HG02610 (cell line): Measurements from ENCODE around the gene NLRP5.
"Not testable (repeated sequence)": the region's sequence is repeated elsewhere in the genome, so short reads cannot be mapped to it uniquely, and the experiment has no call there.

Experiments
- ATAC-seq: cut with Tn5 transposase; IDR thresholded peaks from one replicate; pipeline ENCODE4 v1.9.1; 2021; ENCODE audit warnings: mild to moderate bottlenecking, moderate library complexity; ENCODE audit not compliant: unreplicated experiment

Gene NLRP5

DNA sequence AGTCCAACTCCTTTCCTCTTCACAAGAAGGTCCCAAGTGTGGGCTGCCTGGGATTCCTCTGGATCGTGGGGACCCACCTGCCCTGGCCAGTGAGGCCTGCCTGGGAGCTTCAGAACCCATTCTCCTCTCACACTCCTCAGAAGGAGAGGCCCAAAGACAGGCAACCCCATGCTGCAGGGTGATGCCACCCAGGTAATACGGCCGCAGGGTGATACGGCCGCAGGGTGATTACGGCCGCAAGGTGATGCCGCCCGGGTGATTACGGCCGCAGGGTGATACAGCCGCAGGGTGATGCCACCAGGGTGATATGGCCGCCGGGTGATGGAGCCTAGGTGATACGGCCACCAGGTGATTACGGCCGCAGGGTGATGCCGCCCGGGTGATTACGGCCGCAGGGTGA, 111.7 kb downstream of the NLRP5 start:
- ATAC-seq, result not testable (repeated sequence)

DNA sequence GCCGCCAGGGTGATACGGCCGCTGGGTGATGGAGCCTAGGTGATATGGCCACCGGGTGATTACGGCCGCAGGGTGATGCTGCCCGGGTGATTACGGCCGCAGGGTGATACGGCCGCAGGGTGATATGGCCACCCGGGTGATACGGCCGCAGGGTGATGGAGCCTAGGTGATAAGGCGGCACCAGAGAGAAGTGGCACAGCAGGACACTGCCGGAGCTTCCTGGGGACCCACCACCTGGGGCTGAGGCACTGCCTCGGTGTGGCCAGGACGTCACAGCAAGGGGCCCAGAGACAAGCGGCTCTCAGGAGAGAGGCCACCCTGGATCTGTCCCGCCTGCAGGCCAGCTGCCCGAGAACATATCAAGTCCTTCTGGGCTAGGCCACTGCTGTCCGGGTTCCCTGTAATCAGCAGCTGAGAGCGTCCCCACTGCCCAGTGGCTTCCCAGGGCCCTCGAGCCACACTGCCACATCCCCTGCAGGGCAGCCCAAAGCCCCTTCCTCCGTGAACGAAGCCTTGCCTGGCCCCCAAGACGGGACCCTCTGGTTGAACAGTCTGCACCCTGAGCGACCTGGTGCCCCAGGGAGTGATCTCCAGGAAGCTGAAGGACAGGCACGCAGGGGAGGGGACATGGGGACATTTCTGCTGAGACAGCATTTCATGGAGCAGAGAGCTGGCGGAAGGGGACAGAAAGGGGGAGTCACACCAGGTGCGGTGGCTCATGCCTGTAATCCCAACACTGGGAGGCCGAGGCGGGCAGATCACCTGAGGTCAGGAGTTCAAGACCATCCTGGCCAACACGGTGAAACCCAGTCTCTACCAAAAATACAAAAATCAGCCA, 112.4 kb downstream of the NLRP5 start:
- no peak for ATAC-seq

DNA sequence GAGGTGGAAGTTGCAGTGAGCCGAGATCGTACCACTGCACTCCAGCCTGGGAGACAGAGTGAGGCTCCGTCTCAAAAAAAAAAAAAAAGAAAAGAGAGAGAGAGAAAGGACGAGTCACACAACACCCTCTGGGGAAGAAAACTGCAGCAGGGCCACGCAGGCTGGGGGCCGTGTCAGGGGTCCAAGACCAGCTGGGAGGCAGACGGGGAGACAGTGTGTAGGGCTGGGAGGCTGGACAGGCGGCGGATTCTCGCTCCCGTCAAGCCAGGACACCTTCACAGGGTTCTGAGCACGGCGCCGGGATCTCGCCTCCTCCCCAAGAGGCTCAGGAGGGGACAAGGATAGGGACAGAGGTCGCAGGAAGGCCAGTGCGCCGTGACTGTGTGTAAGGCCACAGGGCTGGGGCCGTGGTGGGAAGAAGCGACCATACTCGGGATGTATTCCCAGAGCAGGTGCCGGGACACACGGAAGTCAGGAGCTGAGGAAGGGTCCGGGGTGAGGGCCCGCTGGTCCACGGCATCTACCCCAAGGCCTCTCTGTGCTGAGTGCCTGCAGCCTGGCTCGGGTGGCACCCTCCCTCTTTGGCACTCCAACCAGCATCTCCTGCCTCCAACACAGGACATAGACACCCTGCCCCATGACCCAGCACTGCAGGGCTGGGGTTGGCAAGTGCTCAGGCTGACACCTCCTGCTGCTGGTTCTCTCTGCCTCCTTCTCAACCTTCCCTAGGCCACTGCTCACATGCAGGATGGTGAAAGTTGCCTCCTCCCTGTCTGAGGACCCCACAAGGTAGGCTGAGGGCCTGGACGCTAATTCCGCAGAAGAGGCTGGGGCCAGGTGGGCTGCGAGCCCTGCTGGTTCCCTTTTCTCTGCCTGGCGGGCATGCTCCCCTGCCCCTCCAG, 113.3 kb downstream of the NLRP5 start:
- ATAC-seq, result no peak

DNA sequence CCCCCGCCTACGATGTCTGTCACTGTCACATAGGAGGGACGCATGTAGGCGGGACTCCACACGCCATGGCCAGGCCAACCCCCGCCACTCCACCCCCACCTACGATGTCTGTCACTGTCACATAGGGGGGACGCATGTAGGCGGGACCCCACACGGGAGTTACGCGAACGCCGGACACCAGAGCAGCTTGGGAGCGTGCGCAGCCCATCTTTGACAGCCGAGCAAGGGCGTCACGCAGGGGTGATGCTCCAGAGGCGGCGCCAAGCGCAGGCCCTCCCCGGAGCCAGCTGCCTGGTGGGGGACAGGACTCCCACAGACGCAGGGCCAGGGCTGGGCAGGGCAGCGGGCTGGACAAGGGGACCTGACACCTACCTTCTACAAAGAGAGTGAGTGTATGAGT, 114.5 kb downstream of the NLRP5 start:
- ATAC-seq, result no peak

DNA sequence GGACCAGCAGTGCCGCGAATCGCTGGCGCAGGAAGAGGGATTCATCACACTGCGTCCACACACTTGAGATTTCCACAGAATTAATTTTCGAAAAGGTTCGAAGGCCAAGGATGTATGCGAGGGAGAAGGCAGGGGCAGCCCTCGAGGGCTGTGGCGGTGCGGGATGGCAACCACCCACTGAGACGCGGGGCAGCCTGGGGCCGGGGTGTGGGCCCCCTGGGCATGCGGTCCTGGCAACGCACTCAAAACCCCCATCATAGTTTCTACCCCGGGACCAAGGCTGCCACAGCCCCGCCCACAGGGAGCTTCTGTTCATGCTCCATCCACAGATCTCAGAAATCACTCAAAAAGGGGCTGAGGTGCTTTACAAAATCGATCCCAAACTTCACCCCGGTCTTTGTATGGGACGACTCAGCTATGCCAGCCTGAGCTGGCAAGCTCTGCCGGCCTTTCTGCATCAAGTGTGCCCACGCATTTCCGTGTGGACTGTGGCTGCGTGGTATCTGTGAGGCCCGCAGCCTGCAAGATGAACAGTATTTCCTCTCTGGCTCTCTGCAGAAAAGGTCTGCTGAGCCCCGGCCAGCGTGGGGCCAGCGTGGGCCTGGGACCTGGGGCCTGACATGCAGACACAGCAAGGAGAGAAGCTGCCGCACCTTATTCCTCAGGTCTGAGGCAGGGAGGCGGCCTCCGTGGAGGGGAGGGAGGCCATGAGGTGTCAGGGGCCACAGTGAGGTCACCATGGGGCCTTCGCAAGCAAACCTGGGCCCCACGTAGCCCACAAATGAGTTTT, 115.4 kb downstream of the NLRP5 start:
- ATAC-seq, result no peak

DNA sequence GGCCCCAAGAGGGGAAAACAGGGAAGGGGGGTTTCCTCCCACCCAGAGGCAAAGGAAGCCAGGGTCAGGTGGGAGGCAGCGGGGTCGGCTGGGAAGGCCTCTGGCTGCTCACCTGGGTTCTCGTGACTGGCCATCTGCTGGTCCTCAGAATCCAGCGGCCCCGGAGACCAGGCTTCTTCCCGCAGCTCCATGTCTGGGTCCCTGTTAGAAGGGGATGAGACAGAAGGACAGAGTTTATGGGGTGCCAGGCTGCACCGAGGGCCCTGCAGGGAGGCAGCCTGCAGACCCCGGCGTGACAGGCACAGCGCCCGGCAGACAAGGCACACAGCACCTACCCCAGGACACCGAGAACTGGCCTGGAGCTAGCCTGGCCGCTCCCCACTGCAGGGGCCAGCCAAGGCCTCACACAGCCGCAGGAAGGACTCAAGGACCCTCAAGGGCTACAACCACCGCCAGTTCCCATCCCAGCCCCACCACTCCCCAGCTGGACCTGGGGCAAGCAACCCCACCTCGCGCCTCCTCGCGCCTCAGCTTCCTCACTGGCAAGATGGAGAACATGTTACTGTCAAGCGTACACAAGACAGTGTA, 116.5 kb downstream of the NLRP5 start:
- ATAC-seq, result no peak

DNA sequence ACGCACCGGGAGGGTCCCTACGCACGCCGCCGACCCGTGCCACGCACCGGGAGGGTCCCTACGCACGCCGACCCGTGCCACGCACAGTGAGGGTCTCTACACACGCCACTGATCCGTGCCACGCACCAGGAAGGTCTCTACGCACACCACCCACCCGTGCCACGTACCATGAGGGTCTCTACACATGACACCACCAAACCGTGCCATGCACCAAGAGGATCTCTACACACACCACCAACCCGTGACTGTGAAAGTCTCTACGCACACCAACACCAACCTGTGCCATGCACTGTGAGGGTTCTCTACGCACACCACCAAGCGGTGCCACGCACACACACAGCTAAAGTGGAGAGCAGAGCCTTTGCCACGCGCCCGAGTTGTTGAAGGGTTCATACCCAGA, 117.8 kb downstream of the NLRP5 start:
- ATAC-seq, result no peak

DNA sequence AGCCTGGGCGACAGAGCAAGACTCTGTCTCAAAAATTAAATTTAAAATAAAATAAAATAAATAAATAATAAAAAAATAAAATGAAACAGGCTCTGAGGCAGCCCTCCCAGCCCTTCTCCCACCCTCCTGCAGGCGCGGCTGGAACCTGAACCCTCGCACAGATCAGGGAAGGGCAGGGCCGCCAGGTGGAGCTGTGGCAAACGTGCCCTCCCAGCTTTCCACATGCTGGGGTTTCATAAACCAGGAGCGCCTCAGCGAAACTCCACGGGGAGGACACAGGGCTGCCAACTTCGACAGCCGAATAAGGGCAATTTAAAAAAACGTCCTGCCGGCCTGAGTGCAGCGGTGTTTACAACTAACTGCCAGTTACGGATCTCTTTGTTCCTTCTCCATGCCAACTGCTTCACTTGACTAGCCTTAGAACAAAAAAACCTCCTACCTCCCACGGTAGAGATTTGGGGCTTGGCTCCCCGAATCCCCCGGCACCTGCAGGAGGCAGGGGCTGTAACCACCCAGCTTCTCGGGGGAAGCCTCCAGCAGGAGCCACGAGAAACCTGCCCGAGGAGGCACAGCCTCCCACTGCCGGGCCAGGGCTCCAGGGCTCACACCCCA, 118.6 kb downstream of the NLRP5 start:
- no peak for ATAC-seq

DNA sequence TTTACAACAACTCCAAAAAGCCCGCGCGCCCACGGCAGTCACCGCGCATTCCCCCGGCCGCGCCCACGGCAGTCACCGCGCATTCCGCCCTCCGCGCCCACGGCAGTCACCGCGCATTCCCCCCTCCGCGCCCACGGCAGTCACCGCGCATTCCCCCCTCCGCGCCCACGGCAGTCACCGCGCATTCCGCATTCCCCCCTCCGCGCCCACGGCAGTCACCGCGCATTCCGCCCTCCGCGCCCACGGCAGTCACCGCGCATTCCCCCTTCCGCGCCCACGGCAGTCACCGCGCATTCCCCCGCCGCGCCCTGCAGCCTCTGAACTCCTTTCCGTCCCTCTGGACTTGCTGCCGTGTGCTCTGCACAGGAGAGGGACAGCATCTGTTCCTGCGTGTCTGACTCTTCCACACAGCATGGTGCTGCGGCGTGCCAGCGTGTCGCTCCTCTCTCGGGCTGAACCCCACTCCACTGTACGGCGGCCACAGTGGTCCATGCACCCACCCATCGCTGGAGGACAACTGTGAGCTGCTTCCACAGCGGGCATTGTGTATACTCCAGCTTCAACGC, 119.3 kb downstream of the NLRP5 start:
- ATAC-seq, result not testable (repeated sequence)

DNA sequence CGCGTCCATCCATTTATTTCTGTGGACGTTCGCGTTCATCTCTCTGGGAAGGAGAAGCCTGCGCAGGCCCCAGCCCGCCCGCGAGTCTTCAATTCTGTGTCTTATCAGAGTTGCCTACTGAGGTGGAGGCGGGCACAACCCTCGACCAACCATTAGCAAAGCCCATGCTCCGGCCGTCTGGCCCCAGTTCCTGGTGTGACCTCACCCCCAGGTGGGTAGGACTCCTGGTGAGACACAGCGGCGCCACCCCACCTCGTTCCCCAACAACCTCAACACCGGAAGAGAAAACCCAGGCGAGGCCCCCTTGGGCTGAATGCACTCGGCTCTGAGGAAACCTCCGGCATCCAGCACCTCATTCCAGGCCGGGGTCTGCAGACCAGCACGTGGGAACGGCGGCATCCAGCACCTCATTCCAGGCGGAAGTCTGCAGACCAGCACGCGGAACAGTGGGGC, 119.8 kb downstream of the NLRP5 start:
- ATAC-seq, result no peak

DNA sequence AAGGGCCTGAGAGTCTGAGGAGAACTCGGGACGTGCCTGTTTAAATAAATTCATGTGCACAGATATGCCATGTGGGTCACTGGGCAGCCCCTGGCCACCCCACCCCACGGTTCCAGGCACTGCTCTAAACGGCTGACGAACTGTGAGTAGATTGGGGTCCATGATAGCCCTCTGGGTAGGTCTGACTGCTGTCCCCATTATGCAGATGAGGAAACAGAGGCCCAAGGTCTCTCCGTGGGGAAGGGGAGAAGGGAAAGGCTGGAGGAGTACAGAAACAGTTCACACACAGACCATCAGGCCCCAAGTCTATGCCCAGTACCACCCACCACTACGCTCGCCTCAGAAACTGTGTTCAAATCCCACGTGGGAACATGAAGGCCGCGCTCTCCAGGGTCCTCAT, 120.4 kb downstream of the NLRP5 start:
- no peak for ATAC-seq

DNA sequence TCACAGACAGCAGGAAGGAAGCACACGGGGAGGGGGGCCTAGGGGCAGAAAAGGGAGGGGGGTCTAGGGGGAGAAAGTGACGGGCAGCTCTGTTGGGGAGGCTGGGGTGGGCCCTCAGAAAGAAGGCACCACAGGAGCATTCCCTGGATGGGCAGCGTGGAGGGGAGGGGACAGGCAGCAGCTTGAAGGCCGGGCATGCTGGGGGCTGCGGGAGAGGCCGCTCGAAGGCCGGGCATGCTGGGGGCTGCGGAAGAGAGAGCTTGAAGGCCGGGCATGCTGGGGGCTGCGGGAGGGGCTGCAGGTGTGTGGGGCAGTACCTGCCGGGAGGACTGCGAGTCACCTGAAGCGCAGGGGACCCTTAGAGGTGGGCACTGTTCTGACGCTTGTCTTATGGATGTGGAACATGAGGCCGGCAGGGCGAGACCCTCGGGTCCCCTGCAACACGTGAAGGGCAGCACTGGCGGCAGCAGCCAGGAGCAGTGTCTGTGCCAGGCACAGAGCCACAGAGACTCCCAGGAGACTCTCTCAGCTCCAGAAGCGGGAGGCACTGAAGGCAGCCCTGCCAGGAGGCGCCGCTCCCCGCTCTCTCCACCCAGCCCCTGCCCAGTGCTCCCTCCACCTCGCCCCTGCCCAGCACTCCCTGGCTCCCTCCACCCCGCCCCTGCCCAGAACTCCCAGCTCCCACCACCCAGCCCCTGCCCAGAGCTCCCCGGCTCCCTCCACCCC, 121.2 kb downstream of the NLRP5 start:
- no peak for ATAC-seq

DNA sequence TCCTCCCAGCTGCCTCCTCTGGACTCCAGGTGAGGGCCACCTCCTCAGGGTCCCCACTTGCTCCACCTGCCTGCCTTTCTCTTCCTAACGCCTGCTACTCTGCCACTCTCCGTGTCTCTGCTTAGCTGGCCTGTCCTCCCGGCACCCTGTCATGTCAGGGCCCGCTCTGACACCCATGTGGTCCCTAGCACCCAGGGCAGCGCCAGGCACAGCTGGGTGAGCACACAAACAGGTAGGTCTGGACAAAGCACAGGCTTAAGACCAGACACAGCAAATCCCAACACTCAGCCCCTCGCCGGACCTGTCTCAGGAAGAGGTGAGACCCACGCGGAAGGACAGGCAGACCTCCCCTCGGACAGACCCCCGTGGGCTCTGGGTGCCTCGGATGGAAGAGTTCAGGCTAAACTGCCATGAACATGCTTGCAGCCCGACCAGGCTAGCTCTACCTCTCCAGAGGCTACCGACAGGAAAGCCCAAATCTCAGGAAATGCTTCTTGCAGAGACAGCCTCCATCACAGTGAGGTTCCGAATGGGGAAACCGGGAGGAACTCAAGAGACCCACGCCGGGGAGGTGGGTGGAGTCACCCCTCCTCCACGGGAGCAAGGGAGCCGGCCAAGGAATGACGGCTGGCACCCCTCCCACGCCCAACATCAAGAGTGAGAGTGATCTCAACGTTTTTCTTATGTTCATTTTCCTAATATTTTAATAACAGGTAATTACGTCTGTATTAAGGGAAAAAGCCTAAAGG, 122.0 kb downstream of the NLRP5 start:
- ATAC-seq, result no peak

DNA sequence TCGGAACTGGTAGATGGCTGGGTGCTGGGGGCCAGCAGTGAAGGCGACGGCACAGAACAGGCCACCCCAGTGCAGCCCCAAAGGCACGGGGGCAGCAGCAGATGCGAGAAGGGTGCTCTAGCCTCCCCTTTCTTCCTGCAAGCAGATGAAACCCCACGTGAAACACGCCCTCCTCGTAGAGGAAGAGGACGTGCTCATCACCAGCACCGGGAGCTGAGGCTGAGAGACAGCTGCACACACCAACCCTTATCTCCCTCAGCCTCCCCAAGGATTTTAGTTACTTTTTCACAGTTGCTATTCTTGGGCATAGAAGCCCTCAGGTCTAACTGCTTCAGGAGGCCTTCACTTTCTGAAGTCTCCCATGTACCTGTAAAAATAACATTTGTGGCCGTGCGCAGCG, 122.7 kb downstream of the NLRP5 start:
- no peak for ATAC-seq

DNA sequence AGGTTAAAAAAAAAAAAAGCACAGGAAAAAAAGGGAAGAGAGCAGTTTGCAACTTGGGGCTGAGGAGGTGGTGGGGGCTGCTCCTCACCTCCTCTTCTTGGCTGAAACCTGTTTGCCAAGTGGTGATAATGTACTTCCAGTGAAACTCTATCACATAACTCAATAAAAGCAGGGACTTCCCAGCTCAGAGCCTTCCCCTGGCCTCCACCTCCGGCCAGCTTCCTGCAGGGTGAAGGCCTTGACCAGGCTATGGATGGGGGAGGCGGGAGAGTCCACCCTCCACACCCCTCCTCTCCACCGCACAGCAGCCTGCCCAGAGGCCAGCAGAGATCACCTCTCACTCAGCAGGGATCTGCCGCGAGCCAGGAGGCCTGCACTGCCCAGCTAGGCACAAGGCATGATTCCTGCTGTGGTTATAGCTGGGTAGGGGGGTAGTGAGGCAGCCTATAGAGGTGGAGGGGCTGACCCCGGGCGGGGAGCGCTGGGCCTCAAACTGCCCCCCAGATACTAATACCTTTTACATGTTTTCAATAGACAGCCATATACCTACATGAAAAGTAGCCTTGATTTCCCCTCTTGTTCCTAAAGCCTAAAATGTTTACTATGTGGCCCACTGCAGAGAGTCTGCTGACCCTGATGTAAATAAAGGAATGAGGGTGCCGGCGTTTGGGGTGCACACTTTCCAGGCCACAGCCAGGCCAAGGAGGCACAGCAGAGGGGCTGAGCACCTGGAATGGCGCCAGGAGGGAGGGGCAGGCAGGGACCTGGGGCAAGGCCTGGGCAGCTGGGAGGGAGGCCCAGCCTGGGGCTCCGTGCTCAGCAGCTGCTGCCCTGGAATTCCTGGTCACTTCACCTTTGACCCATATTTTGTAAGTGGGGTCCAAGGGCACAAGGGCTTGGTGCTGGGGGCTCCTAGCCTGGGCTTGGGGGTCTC, 124.2 kb downstream of the NLRP5 start:
- no peak for ATAC-seq
